ENCODE data around the gene NKX1-1. TPM values are rescaled to one million over a fixed set of nuclear protein-coding genes. Genes with fewer than 3 reads are reported as not detected.

The NKX1-1 gene
- total RNA-seq, 1 experiment from 2014 or later: not detected

DNA sequence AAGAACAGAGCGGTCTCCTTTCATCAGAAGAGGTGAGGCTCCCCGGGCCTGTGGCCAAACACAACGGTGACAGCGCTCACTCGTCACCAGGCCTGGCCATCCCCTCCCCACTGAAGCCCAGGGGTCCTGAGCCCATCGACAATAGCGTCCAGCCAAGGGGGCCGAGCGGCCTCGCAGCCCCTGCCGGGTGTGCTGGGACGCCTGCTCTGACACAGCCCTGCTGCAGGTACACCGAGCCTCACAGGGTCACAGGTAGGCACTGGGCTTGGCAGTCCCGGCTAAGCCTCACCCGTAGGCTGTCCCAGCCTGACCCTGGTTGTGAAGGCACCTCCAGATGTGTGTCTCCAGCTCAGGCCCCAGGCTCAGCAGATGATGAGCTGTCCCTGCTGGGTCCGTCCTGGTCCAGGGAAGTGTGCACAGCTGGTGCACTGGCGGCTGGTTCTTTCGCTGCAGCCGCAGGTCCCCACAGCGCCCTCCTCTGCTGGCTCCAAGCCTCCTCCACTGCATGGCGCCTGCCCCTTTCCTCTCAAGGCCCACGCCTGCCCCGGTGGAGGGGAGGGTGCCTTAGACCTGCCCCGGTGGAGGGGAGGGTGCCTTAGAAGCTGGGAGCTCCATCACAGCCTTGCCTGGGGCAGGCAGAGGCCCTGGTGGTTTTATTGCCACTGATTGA is 37.7 kb downstream of the NKX1-1 start:
- Histone ChIP-seq H3K36me3 (ENCODE audit: low read depth) (no peaks in the 10 kb centered on the region), H3F3A (ENCODE audit: insufficient read depth, low read depth) (no peaks in the 10 kb centered on the region), H3K9me2 (ENCODE audit: insufficient read depth) (no peaks in the 10 kb centered on the region), H3K4me3 (no peak overlapping the region), H3K4me1 (replicated peaks; ENCODE audit: insufficient read depth) (no peaks in the 10 kb centered on the region), H3K27ac (no peak overlapping the region), H3K9me3 (ENCODE audit: insufficient read depth, low read depth) (no peaks in the 10 kb centered on the region), H2AFZ (no peak overlapping the region), H3K4me2 (no peak overlapping the region), H3K27me3 (ENCODE audit: insufficient read depth, low read depth) (no peaks in the 10 kb centered on the region), H4K20me1 (ENCODE audit: insufficient read depth) (no peaks in the 10 kb centered on the region), H3K79me2 (ENCODE audit: low read depth) (no peaks in the 10 kb centered on the region)
- no TSS peak for BruUV-seq (replicated peaks)
- POLR2A ChIA-PET (ENCODE audit: unreplicated experiment): no interaction called here
- TF ChIP-seq, protein P1, sequence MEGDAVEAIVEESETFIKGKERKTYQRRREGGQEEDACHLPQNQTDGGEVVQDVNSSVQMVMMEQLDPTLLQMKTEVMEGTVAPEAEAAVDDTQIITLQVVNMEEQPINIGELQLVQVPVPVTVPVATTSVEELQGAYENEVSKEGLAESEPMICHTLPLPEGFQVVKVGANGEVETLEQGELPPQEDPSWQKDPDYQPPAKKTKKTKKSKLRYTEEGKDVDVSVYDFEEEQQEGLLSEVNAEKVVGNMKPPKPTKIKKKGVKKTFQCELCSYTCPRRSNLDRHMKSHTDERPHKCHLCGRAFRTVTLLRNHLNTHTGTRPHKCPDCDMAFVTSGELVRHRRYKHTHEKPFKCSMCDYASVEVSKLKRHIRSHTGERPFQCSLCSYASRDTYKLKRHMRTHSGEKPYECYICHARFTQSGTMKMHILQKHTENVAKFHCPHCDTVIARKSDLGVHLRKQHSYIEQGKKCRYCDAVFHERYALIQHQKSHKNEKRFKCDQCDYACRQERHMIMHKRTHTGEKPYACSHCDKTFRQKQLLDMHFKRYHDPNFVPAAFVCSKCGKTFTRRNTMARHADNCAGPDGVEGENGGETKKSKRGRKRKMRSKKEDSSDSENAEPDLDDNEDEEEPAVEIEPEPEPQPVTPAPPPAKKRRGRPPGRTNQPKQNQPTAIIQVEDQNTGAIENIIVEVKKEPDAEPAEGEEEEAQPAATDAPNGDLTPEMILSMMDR (conservative IDR thresholded peaks at IDR 0.05): no peak
- intact Hi-C loops (cut with micrococcal nuclease; ENCODE audit: unreplicated experiment): no loop called here
- DNase-seq: no peak
- CTCF ChIA-PET: no interaction called here

DNA sequence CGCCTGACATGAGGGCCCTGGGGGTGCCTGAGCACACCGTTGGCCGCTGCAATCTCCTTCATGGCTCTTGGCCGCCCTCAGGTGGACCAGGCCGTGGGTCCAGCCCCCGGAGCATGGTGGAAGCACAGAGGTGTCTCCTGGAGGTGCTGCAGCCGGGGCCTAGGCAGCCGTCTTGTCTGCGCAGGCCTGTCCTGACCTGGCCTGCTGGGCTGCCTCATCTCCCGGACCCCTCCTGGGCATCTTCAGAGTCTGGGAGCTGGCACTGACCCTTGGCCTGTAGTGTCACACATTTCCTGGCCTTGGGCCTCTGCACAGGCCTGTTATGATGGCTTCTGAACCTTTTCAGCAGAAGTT is 38.3 kb downstream of the NKX1-1 start:
- Histone ChIP-seq H3K36me3 (ENCODE audit: low read depth) (no peaks in the 10 kb centered on the region), H4K20me1 (ENCODE audit: insufficient read depth) (no peaks in the 10 kb centered on the region), H3K9me3 (ENCODE audit: insufficient read depth, low read depth) (no peaks in the 10 kb centered on the region), H3K4me3 (no peak overlapping the region), H3K4me2 (no peak overlapping the region), H3K9me2 (ENCODE audit: insufficient read depth) (no peaks in the 10 kb centered on the region), H2AFZ (no peak overlapping the region), H3F3A (ENCODE audit: insufficient read depth, low read depth) (no peaks in the 10 kb centered on the region), H3K27me3 (ENCODE audit: insufficient read depth, low read depth) (no peaks in the 10 kb centered on the region), H3K27ac (no peak overlapping the region), H3K79me2 (ENCODE audit: low read depth) (no peaks in the 10 kb centered on the region), H3K4me1 (replicated peaks; ENCODE audit: insufficient read depth) (no peaks in the 10 kb centered on the region)
- POLR2A ChIA-PET (ENCODE audit: unreplicated experiment): no interaction called here
- no TSS peak for BruUV-seq (replicated peaks)
- CTCF ChIA-PET: no interaction called here
- TF ChIP-seq EZH2 (IDR thresholded peaks at IDR 0.05; ENCODE audit: low read depth): no peak
- TF ChIP-seq, protein P1 (conservative IDR thresholded peaks at IDR 0.05): no peak
- no peak for DNase-seq
- intact Hi-C loops (cut with micrococcal nuclease; ENCODE audit: unreplicated experiment): no loop called here

DNA sequence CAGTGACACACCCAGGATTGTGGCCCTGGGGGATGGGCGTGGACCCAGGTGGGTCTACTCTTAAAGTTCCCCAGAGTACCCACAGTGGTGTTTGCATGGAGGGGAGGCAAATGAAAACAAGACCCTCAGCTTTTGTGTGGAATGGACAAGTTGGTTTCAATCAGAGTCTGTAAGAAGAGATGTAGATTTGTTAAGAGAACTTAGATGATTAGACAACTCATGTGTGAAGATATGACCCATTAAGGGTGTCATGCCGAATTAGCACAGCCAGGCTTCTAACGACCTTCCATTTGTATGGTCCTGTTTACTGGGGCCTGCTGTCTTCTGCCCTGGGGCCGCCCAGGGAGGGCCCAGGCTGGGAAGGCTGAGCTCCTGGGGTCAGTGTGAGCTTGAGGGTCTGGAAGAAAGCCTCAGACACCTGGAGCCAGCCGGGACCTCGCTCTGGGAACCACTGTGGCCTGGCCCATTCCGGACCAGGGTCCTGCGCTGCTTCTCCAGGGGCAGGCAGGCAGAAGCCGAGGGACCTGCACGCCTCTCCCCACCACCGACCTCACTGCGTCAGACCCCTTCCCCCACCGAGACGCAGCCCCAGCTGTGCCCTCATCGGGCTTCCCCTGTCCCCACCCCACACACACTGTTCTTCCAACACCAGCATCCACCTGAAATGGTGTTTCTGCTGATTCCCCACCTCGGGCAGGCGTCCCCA is 38.9 kb downstream of the NKX1-1 start:
- no peaks in the 10 kb centered on the region for H3K27me3 ChIP-seq (ENCODE audit: insufficient read depth, low read depth)
- no peak for DNase-seq
- no peaks in the 10 kb centered on the region for H3K9me3 ChIP-seq (ENCODE audit: insufficient read depth, low read depth)
- no TSS peak for BruUV-seq (replicated peaks)
- H3K4me2 ChIP-seq: no peak overlapping the region
- H3K9me2 ChIP-seq (ENCODE audit: insufficient read depth): no peaks in the 10 kb centered on the region
- H4K20me1 ChIP-seq (ENCODE audit: insufficient read depth): no peaks in the 10 kb centered on the region
- no peaks in the 10 kb centered on the region for H3K79me2 ChIP-seq (ENCODE audit: low read depth)
- H3F3A ChIP-seq (ENCODE audit: insufficient read depth, low read depth): no peaks in the 10 kb centered on the region
- ChIA-PET POLR2A (ENCODE audit: unreplicated experiment) (no interaction called here), CTCF (no interaction called here)
- no peaks in the 10 kb centered on the region for H3K36me3 ChIP-seq (ENCODE audit: low read depth)
- intact Hi-C loops (cut with micrococcal nuclease; ENCODE audit: unreplicated experiment): no loop called here
- no peak for TF ChIP-seq EZH2 (IDR thresholded peaks at IDR 0.05; ENCODE audit: low read depth)
- TF ChIP-seq, protein P1 (conservative IDR thresholded peaks at IDR 0.05): no peak
- H3K4me1 ChIP-seq (replicated peaks; ENCODE audit: insufficient read depth): no peaks in the 10 kb centered on the region
- H3K4me3 ChIP-seq: no peak overlapping the region
- H2AFZ ChIP-seq: no peak overlapping the region
- H3K27ac ChIP-seq: no peak overlapping the region
